OCI-LY7 (cell line): ENCODE measurements around the gene OTUB1. TPM values are rescaled to one million over a fixed set of nuclear protein-coding genes. Genes with fewer than 3 reads are reported as not detected.

Source experiments
- BruUV-seq: library from RNA; stranded (reverse); fragments of 400-500 nt; replicated peaks from 2 replicates; lab custom pipeline; 2021; lab: Mats Ljungman, UMichigan
- CTCF ChIA-PET: fragments of 300-600 bp; sonication (Branson Sonifier 250); formaldehyde crosslinking; loops from one replicate; lab custom pipeline; 2022; ENCODE audit warnings: antibody characterized with exemption; ENCODE audit not compliant: unreplicated experiment; lab: Charles Lee
- POLR2A ChIA-PET: fragments of 300-600 bp; sonication (Branson Sonifier 250); formaldehyde crosslinking; loops from one replicate; lab custom pipeline; 2022; ENCODE audit warnings: antibody characterized with exemption; lab: Charles Lee
- DNase-seq: peaks from one replicate; pipeline ENCODE4 v3.0.0-alpha.2; 2015; ENCODE audit warnings: low spot score
- H2AFZ ChIP-seq: fragments of 200-600 bp; sonication (generic), shearing (Covaris generic); 2 replicates; pipeline ENCODE4 v1.6.1; 2014; ENCODE audit warnings: mild to moderate bottlenecking, antibody characterized with exemption, low read length, moderate library complexity
- H3K27ac ChIP-seq: fragments of 200-600 bp; sonication (generic); 2 replicates; pipeline ENCODE4 v1.5.1; 2014; ENCODE audit warnings: mixed run types, low read depth, mild to moderate bottlenecking, moderate library complexity, low read length, inconsistent platforms; ENCODE audit not compliant: poor library complexity, severe bottlenecking
- H3K36me3 ChIP-seq: fragments of 200-600 bp; sonication (generic); 2 replicates; pipeline ENCODE4 v1.6.1; 2014; ENCODE audit warnings: mild to moderate bottlenecking, antibody characterized with exemption, low read length, moderate library complexity, mixed read lengths; ENCODE audit not compliant: insufficient read depth
- H3K4me1 ChIP-seq: fragments of 200-600 bp; sonication (generic); 2 replicates; pipeline ENCODE4 v1.5.1; 2014; ENCODE audit warnings: mild to moderate bottlenecking, low read length; ENCODE audit not compliant: insufficient read depth, poor library complexity, severe bottlenecking
- H3K4me2 ChIP-seq: fragments of 200-600 bp; sonication (generic); 2 replicates; pipeline ENCODE4 v1.6.1; 2014; ENCODE audit warnings: mild to moderate bottlenecking, low read length
- H3K4me3 ChIP-seq: fragments of 200-600 bp; sonication (generic); 2 replicates; pipeline ENCODE4 v1.5.1; 2014; ENCODE audit warnings: mild to moderate bottlenecking, low read depth, low read length; ENCODE audit not compliant: poor library complexity, severe bottlenecking
- H3K79me2 ChIP-seq: fragments of 200-600 bp; sonication (generic); 2 replicates; pipeline ENCODE4 v1.6.1; 2016; ENCODE audit warnings: low read depth, mild to moderate bottlenecking, low read length, moderate library complexity, mixed read lengths; ENCODE audit not compliant: insufficient read depth
- H3K9me2 ChIP-seq: fragments of 200-600 bp; sonication (generic); 2 replicates; pipeline ENCODE4 v1.6.1; 2016; ENCODE audit warnings: mild to moderate bottlenecking, low read length, mixed read lengths; ENCODE audit not compliant: insufficient read depth
- H3K9me3 ChIP-seq: fragments of 200-600 bp; sonication (generic); 2 replicates; pipeline ENCODE4 v1.6.1; 2014; ENCODE audit warnings: mild to moderate bottlenecking, mixed run types, low read length, mixed read lengths
- H4K20me1 ChIP-seq: fragments of 200-600 bp; sonication (generic); 2 replicates; pipeline ENCODE4 v1.6.1; 2014; ENCODE audit warnings: mild to moderate bottlenecking, antibody characterized with exemption, low read length, moderate library complexity, mixed read lengths; ENCODE audit not compliant: insufficient read depth
- EZH2phosphoT487 ChIP-seq: fragments of 200-600 bp; sonication (generic); IDR thresholded peaks from 2 replicates; pipeline ENCODE4 v1.6.1; 2018; ENCODE audit warnings: low read depth, borderline replicate concordance, mild to moderate bottlenecking, mixed run types, antibody characterized with exemption, low read length, moderate library complexity, mixed read lengths
- intact Hi-C: fragments of 100-400 bp; cut with micrococcal nuclease; formaldehyde crosslinking; loops from one replicate; pipeline ENCODE4 v1.10.0; 2022; ENCODE audit not compliant: unreplicated experiment
- total RNA-seq, 2 experiments: library from RNA; depleted of rRNA in 1 of 2; stranded (reverse); fragments of >200 nt in 1 of 2; shearing (Covaris generic) in 1 of 2; gene quantifications; 2 replicates each; pipeline ENCODE4 v1.2.3, GENCODE V29; 2014 to 2022
- TF ChIP-seq, protein P1 (sequence below): fragments of 200-600 bp; sonication (generic); conservative IDR thresholded peaks from 2 replicates; pipeline ENCODE4 v1.5.1; 2014; ENCODE audit warnings: mild to moderate bottlenecking, antibody characterized with exemption, low read length, moderate library complexity, mixed read lengths

OTUB1 gene
- total RNA-seq, 2 experiments from 2014 or later: 72.4 to 88.1 TPM

DNA sequence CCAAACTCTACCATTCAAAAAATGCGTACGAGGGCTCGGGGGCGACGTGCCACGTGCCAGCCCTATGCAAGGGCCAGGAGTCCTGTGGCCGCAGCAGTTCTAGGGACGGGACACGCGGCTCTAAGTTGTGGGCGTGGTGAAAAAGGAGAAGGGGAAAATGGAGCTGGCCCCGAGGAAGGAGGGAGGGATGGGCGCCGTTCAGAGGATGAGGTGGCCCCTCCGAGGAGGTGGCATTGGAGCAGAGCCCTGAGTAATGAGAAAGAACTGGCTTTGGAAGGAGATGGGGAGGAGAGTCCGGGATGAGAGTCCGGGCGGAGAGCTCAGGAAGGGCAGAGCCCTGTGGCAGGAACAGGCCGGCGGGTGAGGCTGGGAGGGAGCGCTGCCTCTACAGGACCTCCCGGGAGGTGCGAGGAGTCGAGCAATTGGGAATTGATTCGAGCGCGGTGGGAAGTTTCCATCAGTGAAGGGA lies 21.0 kb downstream of the OTUB1 start:
- no peak overlapping the region for H2AFZ ChIP-seq
- ChIA-PET POLR2A (interaction anchor here (0.5 kb wide), 1 partner anchor 17 kb away, joined by 3 read pairs; no protein-coding TSS in a partner anchor), CTCF (no interaction called here)
- H3K79me2 ChIP-seq: no peaks in the 10 kb centered on the region
- no peaks in the 10 kb centered on the region for H3K9me2 ChIP-seq
- no peaks in the 10 kb centered on the region for H4K20me1 ChIP-seq
- no TSS peak for BruUV-seq
- no peak overlapping the region for H3K4me2 ChIP-seq
- no peak for DNase-seq
- no peak overlapping the region for H3K27ac ChIP-seq
- H3K9me3 ChIP-seq: peaks cover 8% of the 10 kb centered on the region; the same call in 1 of the 2 replicates
- intact Hi-C loops: no loop called here
- H3K36me3 ChIP-seq: no peaks in the 10 kb centered on the region
- H3K4me3 ChIP-seq: no peak overlapping the region
- no peaks in the 10 kb centered on the region for H3K4me1 ChIP-seq
- TF ChIP-seq, protein P1, sequence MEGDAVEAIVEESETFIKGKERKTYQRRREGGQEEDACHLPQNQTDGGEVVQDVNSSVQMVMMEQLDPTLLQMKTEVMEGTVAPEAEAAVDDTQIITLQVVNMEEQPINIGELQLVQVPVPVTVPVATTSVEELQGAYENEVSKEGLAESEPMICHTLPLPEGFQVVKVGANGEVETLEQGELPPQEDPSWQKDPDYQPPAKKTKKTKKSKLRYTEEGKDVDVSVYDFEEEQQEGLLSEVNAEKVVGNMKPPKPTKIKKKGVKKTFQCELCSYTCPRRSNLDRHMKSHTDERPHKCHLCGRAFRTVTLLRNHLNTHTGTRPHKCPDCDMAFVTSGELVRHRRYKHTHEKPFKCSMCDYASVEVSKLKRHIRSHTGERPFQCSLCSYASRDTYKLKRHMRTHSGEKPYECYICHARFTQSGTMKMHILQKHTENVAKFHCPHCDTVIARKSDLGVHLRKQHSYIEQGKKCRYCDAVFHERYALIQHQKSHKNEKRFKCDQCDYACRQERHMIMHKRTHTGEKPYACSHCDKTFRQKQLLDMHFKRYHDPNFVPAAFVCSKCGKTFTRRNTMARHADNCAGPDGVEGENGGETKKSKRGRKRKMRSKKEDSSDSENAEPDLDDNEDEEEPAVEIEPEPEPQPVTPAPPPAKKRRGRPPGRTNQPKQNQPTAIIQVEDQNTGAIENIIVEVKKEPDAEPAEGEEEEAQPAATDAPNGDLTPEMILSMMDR: no peak
- no peak for TF ChIP-seq EZH2phosphoT487

DNA sequence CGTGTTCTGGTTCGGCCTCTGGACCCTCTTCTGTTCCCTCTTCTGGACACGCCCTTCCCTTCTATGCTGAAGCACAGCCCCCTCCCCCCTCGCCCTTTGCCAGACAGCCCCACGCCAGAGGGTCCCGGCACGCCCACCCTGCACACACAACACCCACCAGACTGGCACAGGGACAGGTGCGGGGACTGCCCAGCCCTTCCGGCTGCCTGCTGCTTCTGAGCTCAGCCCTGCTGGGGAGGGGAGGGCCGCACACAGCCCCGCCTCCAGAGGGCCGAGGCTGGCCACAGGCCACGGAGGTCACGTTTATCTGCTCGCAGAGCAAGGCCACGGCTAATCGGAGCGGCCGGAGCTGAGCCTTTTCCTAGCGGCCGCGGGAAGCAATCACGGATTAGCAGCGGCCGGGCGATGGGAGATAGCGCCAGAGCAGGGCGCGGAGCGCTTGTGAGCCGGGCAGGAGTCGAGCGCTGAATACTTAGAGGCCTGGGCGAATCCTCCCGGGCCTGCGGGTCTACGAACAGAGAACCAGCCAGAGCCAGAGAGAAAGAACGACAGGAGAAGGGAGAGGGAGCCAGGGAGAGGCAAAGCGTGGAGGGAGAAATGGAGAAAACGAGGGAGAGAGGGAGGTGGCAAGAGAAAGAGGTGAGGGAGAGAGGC lies 21.5 kb downstream of the OTUB1 start:
- BruUV-seq: no TSS peak
- Histone ChIP-seq H3K4me2 (no peak overlapping the region), H3K4me1 (no peaks in the 10 kb centered on the region), H3K9me2 (no peaks in the 10 kb centered on the region), H2AFZ (no peak overlapping the region), H3K36me3 (no peaks in the 10 kb centered on the region), H3K4me3 (no peak overlapping the region), H4K20me1 (no peaks in the 10 kb centered on the region), H3K79me2 (no peaks in the 10 kb centered on the region), H3K27ac (no peak overlapping the region), H3K9me3 (peaks cover 8% of the 10 kb centered on the region; the same call in 1 of the 2 replicates)
- ChIA-PET POLR2A (no interaction called here), CTCF (no interaction called here)
- no peak for TF ChIP-seq EZH2phosphoT487
- TF ChIP-seq, protein P1: no peak
- intact Hi-C loops: no loop called here
- no peak for DNase-seq

DNA sequence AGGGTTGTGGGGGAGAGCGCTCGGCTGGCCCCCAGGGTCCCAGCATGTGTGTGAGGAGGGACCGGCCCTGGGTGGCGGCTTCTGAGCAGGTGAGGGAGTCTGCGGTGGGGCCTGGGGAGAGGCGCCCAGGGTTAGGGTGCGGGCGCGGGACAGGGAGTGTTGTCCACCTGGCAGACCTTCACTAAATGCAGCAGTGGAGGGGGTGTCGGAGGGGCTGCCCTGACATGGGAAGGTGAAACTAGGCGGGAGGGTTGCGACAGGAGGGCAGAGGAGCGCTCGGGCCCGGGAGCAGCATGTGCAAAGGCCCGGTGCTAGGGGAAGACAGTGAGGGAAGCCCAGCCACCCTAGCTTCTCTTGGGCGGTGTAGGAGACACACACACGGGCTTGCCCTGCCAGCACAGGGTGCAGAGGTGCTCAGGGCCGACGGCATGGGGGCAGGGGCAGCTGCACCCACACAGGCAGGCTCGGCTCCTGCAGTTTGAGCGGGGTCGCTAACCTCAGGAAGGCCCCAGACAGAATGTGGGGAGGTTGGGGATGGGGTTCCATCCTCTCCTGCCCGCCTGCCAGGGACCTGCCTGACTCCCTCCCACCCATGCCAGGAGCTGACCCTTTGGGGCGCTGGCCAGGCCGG lies 22.2 kb downstream of the OTUB1 start:
- Histone ChIP-seq H3K9me3 (peaks cover 8% of the 10 kb centered on the region; the same call in 1 of the 2 replicates), H3K4me2 (no peak overlapping the region), H3K36me3 (no peaks in the 10 kb centered on the region), H2AFZ (no peak overlapping the region), H3K27ac (no peak overlapping the region), H3K4me3 (no peak overlapping the region), H3K4me1 (no peaks in the 10 kb centered on the region), H3K9me2 (no peaks in the 10 kb centered on the region), H3K79me2 (no peaks in the 10 kb centered on the region), H4K20me1 (no peaks in the 10 kb centered on the region)
- CTCF ChIA-PET: no interaction called here
- no peak for DNase-seq
- BruUV-seq: no TSS peak
- intact Hi-C loops: no loop called here
- POLR2A ChIA-PET: no interaction called here
- TF ChIP-seq EZH2phosphoT487: no peak
- TF ChIP-seq, protein P1: no peak
